HG02623 (cell line): ENCODE results near the gene RAPGEF4.

Source experiments
- ATAC-seq: cut with Tn5 transposase; IDR thresholded peaks from one replicate; pipeline ENCODE4 v1.9.1; 2021; ENCODE audit warnings: moderate library complexity; ENCODE audit not compliant: unreplicated experiment

RAPGEF4 gene

GRCh38 chr2:172856606-172857005 is 121.0 kb downstream of the RAPGEF4 start:
- ATAC-seq: no peak

- no peak for ATAC-seq
Measured at GRCh38 chr2:172858473-172858745, 122.8 kb downstream of the RAPGEF4 start.

GRCh38 chr2:172859581-172860335 is 124.1 kb downstream of the RAPGEF4 start:
- ATAC-seq: no peak

- no peak for ATAC-seq
Measured at GRCh38 chr2:172860336-172860707, 124.7 kb downstream of the RAPGEF4 start.

- ATAC-seq: no peak
Measured at GRCh38 chr2:172861098-172861497, 125.5 kb downstream of the RAPGEF4 start.

- ATAC-seq: no peak
Measured at GRCh38 chr2:172861656-172862476, 126.2 kb downstream of the RAPGEF4 start.

- ATAC-seq: no peak
Measured at GRCh38 chr2:172863341-172863740, 127.7 kb downstream of the RAPGEF4 start.

GRCh38 chr2:172864182-172864581 is 128.5 kb downstream of the RAPGEF4 start:
- no peak for ATAC-seq

- ATAC-seq: no peak
Measured at GRCh38 chr2:172865422-172865821, 129.8 kb downstream of the RAPGEF4 start.

- ATAC-seq: no peak
Measured at GRCh38 chr2:172869861-172870260, 134.2 kb downstream of the RAPGEF4 start.

- no peak for ATAC-seq
Measured at GRCh38 chr2:172870396-172870795, 134.8 kb downstream of the RAPGEF4 start.

- no peak for ATAC-seq
Measured at GRCh38 chr2:172877826-172878225, 142.2 kb downstream of the RAPGEF4 start.

- ATAC-seq: no peak
Measured at GRCh38 chr2:172878260-172878659, 142.6 kb downstream of the RAPGEF4 start.

- ATAC-seq: no peak
Measured at GRCh38 chr2:172884336-172884735, 148.7 kb downstream of the RAPGEF4 start.

GRCh38 chr2:172885996-172886395 is 150.4 kb downstream of the RAPGEF4 start:
- no peak for ATAC-seq

GRCh38 chr2:172887280-172887679 is 151.6 kb downstream of the RAPGEF4 start:
- no peak for ATAC-seq

GRCh38 chr2:172888714-172889669 is 153.3 kb downstream of the RAPGEF4 start:
- ATAC-seq: no peak

GRCh38 chr2:172889768-172890430 is 154.3 kb downstream of the RAPGEF4 start:
- ATAC-seq: no peak

GRCh38 chr2:172893111-172893510 is 157.5 kb downstream of the RAPGEF4 start:
- ATAC-seq: no peak

- no peak for ATAC-seq
Measured at GRCh38 chr2:172893671-172894070, 158.0 kb downstream of the RAPGEF4 start.
